ENCODE data around the gene GRM1.

GRCh38 chr6:146312608-146313007 lies 283.7 kb downstream of the GRM1 start:
- TF ChIP-seq CTCF (conservative IDR thresholded peaks at IDR 0.05; ENCODE audit: low read length) (no peak), EZH2phosphoT487 (IDR thresholded peaks at IDR 0.05; ENCODE audit: borderline replicate concordance) (no peak)

All from Loucy (cell line).